RWPE1 (cell line): Measurements from ENCODE around the gene NUP205.

Experiments used
- CTCF ChIA-PET: fragments of 350-600 bp; sonication (Branson Sonifier 250); formaldehyde crosslinking; extraction: SDS; loops from one replicate; lab custom pipeline; 2021; lab: Yijun Ruan, JAX
- POLR2A ChIA-PET: fragments of 400-600 bp; formaldehyde crosslinking; extraction: SDS; loops from one replicate; lab custom pipeline; 2020; ENCODE audit warnings: antibody characterized with exemption; ENCODE audit not compliant: low non-redundant PET; lab: Yijun Ruan, JAX
- DNase-seq: peaks from one replicate; pipeline ENCODE4 v3.0.0; 2012; ENCODE audit warnings: low spot score
- H3K27ac ChIP-seq: fragments of 450-650 bp; 2 replicates; pipeline ENCODE4 v1.5.1; 2017
- CTCF ChIP-seq: fragments of 450-650 bp; conservative IDR thresholded peaks from 2 replicates; pipeline ENCODE4 v1.5.1; 2017; ENCODE audit warnings: low read depth, mild to moderate bottlenecking

NUP205 gene

GRCh38 chr7:135600226-135600625 is 42.5 kb downstream of the NUP205 start:
- ChIA-PET POLR2A (no interaction called here), CTCF (interaction anchor here (0.5 kb wide), 1 partner anchor 44 kb away, joined by 4 read pairs; no protein-coding TSS in a partner anchor)
- no peak for DNase-seq
- TF ChIP-seq CTCF: no peak
- no peak overlapping the region for H3K27ac ChIP-seq

- TF ChIP-seq CTCF: no peak
- CTCF ChIA-PET: interaction anchor here (0.7 kb wide), 1 partner anchor 26 kb away, joined by 3 read pairs; no protein-coding TSS in a partner anchor
- POLR2A ChIA-PET: no interaction called here
- DNase-seq: no peak
- no peak overlapping the region for H3K27ac ChIP-seq
These were observed 43.5 kb downstream of the NUP205 start for GRCh38 chr7:135601182-135601581.

- ChIA-PET CTCF (no interaction called here), POLR2A (no interaction called here)
- no peak overlapping the region for H3K27ac ChIP-seq
- no peak for DNase-seq
- TF ChIP-seq CTCF: no peak
These were observed 44.6 kb downstream of the NUP205 start for GRCh38 chr7:135602304-135602703.

- DNase-seq: no peak
- ChIA-PET POLR2A (no interaction called here), CTCF (no interaction called here)
These were observed 58.4 kb downstream of the NUP205 start for GRCh38 chr7:135616136-135616535.

GRCh38 chr7:135617781-135618180 is 60.1 kb downstream of the NUP205 start:
- DNase-seq: no peak
- no peak overlapping the region for H3K27ac ChIP-seq
- ChIA-PET CTCF (interaction anchor here (1.0 kb wide), 1 partner anchor 27 kb away, joined by 3 read pairs; no protein-coding TSS in a partner anchor), POLR2A (no interaction called here)
- no peak for TF ChIP-seq CTCF

More at GRCh38 chr7:135616136-135616535, 58.4 kb downstream of the NUP205 start:
- no peak for TF ChIP-seq CTCF
- H3K27ac ChIP-seq: no peak overlapping the region

- no peak for TF ChIP-seq CTCF
These were observed 60.8 kb downstream of the NUP205 start for GRCh38 chr7:135618510-135618909.

GRCh38 chr7:135620447-135620846 is 62.7 kb downstream of the NUP205 start:
- peak overlapping the region; percentile 23; the same call in 1 of the 2 replicates for H3K27ac ChIP-seq
- ChIA-PET CTCF (interaction anchor here (0.5 to 1.0 kb wide), 3 partner anchors 13 to 1885 kb away, joined by 3 to 4 read pairs (median 4); no protein-coding TSS in a partner anchor), POLR2A (no interaction called here)
- no peak for DNase-seq
- TF ChIP-seq CTCF: no peak

More at GRCh38 chr7:135618510-135618909, 60.8 kb downstream of the NUP205 start:
- ChIA-PET CTCF (no interaction called here), POLR2A (no interaction called here)
- H3K27ac ChIP-seq: no peak overlapping the region
- DNase-seq: no peak
